ENCODE results near the gene PEX11A.
A peak's percentile ranks its signal among the peaks of the same experiment; 100 is the strongest.

Gene PEX11A

DNA sequence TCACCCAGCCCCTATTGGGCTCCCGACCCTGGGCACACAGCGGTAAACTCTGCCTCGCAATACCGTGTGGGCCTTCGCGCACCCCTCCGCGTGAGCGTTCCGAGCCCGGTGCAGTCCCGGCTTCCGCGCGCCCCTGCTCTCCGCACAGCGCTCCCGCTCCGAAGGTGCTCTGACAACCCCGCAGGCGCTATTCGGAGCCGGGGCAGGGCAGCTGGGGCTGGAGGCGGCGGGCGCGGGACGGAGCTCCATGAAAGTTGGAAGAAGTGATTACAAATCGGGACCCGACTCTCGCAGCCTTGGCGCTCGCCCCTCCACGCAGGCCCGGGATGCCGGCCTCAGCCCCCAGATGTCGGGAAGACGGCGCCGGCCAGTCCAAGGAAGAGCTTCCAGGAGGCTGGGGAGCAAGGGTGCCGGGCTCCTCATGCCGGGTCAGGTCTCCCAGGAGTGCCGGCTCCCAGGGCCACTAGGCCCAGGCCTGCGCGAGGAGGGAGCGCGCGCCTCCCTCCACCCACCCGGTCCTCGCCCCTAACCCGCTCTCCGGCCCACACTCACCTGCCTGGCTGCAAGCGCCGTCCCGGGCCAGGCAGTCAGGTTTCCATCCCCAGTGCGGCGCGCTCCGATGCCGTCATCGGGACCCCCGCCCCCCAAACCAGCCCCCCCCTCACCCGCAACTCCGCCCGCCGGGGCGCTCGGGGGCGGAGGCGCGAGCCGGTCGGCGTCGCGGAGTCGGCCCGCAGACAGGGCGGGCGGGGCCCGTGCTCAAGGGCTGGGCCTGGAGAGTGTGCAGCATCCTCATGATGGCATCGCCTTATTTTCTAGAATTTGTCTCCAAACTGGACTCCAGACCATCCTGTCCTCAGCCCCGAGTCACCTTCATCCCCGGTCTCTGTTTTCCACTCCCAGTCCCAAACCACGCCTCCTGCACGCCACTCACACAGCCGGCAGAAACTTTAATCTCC lies 35.4 kb downstream of the PEX11A start, which contains the start of gene KIF7:
Gene KIF7, minus strand, starts transcription at position 621 of the 959 bp plus-strand sequence. CDS start 2,537 bp downstream, outside the sequence.
- Histone ChIP-seq H4K8ac (ENCODE audit: low read depth, low read length) (peak within 1 kb of the TSS; percentile 43), H3K18ac (ENCODE audit: low read length) (peak within 1 kb of the TSS; percentile 80), H3K27me3 (ENCODE audit: control insufficient read depth in 3 of 3, insufficient read depth in 3 of 3, low read depth in 1 of 3, low read length in 3 of 3) (peaks cover 0 to 6% (median 0%) of the 10 kb centered on the region in 3 experiments), H3K14ac (ENCODE audit: low read length) (peak within 1 kb of the TSS; percentile 56), H3K4me3 (ENCODE audit: low read length in 2 of 2) (peak within 1 kb of the TSS; percentile 90 to 92), H3K27ac (replicated peaks; ENCODE audit: low read length) (no peak within 1 kb of the TSS), H4K91ac (ENCODE audit: low read depth, low read length, poor library complexity) (peak within 1 kb of the TSS; percentile 30), H3K79me1 (ENCODE audit: low read depth, low read length) (peaks cover 16% of the 10 kb centered on the region), H2BK120ac (ENCODE audit: low read depth, low read length) (no peak within 1 kb of the TSS), H2AFZ (ENCODE audit: low read length) (peak within 1 kb of the TSS; percentile 99), H3K23ac (ENCODE audit: low read depth, low read length, poor library complexity) (peak within 1 kb of the TSS; percentile 98), H2BK5ac (ENCODE audit: low read length) (no peak within 1 kb of the TSS), H2BK12ac (ENCODE audit: low read length) (no peak within 1 kb of the TSS), H3K9ac (ENCODE audit: low read depth, low read length, poor library complexity) (peak within 1 kb of the TSS; percentile 96), H3K36me3 (replicated peaks in 1 of 2; ENCODE audit: control insufficient read depth in 2 of 2, insufficient read depth in 2 of 2, low read length in 2 of 2) (peaks cover 7 to 13% of the 10 kb centered on the region in 2 donors), H3K4me1 (ENCODE audit: control insufficient read depth in 2 of 2, insufficient read depth in 1 of 2, low read depth in 1 of 2, low read length in 2 of 2) (peaks cover 2 to 5% of the 10 kb centered on the region in 2 donors), H2BK15ac (ENCODE audit: low read length) (no peak within 1 kb of the TSS), H2AK5ac (ENCODE audit: low read depth, low read length) (peak within 1 kb of the TSS; percentile 56), H3K9me3 (replicated peaks in 1 of 2; ENCODE audit: control insufficient read depth in 2 of 2, insufficient read depth in 1 of 2, low read depth in 1 of 2, low read length in 2 of 2) (no peaks in the 10 kb centered on the region), H3K4me2 (ENCODE audit: insufficient read depth, low read length, poor library complexity, severe bottlenecking) (peak within 1 kb of the TSS; percentile 80), H3K4ac (ENCODE audit: low read length) (no peak within 1 kb of the TSS)
- no CpG with 5 or more reads among the region's 87 CpGs for WGBS, 2 donors (ENCODE audit: extremely low coverage in 2 of 2, insufficient read length in 2 of 2, insufficient replicate concordance in 1 of 2)
- DNase-seq (ENCODE audit: low spot score): peak; percentile 70

DNA sequence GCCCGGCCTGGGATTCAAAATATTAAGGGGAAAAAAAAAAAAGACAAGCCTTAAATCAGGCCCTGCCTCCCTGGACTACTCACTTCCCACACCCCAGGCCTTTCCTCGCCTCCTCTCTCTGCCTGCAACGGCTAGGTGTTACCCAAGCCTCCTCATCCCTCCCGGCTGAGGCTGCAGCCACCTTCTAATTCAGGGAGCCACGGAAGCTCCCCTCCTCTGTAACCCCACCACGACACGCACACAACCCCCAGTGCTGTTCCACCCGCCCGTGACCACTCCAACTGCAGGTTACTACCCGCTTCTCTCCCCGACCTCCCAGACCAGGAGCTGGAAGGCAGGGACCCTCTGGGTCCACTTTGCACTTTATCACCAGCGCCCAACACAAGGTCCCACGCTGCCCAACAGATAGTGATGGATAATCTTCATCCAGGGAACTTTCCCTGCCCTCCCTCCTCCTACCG lies 36.2 kb downstream of the PEX11A start:
- no CpG with 5 or more reads among the region's 14 CpGs for WGBS, 2 donors (ENCODE audit: extremely low coverage in 2 of 2, insufficient read length in 2 of 2, insufficient replicate concordance in 1 of 2)
- no peak overlapping the region for H2BK120ac ChIP-seq (ENCODE audit: low read depth, low read length)
- H4K8ac ChIP-seq (ENCODE audit: low read depth, low read length): no peak overlapping the region
- peaks cover 2 to 5% of the 10 kb centered on the region in 2 donors for H3K4me1 ChIP-seq (ENCODE audit: control insufficient read depth in 2 of 2, insufficient read depth in 1 of 2, low read depth in 1 of 2, low read length in 2 of 2)
- H3K23ac ChIP-seq (ENCODE audit: low read depth, low read length, poor library complexity): peak overlapping the region; percentile 65
- H3K4ac ChIP-seq (ENCODE audit: low read length): no peak overlapping the region
- H3K9me3 ChIP-seq (replicated peaks in 1 of 2; ENCODE audit: control insufficient read depth in 2 of 2, insufficient read depth in 1 of 2, low read depth in 1 of 2, low read length in 2 of 2): no peaks in the 10 kb centered on the region
- H4K91ac ChIP-seq (ENCODE audit: low read depth, low read length, poor library complexity): no peak overlapping the region
- no peak overlapping the region for H3K27ac ChIP-seq (replicated peaks; ENCODE audit: low read length)
- peaks cover 16% of the 10 kb centered on the region for H3K79me1 ChIP-seq (ENCODE audit: low read depth, low read length)
- peak overlapping the region; percentile 56 for H2AK5ac ChIP-seq (ENCODE audit: low read depth, low read length)
- peak overlapping the region; percentile 80 for H3K4me2 ChIP-seq (ENCODE audit: insufficient read depth, low read length, poor library complexity, severe bottlenecking)
- no peak for DNase-seq (ENCODE audit: low spot score)
- H2BK12ac ChIP-seq (ENCODE audit: low read length): no peak overlapping the region
- peak overlapping the region; percentile 90 to 92 for H3K4me3 ChIP-seq (ENCODE audit: low read length in 2 of 2)
- no peak overlapping the region for H2BK5ac ChIP-seq (ENCODE audit: low read length)
- H3K9ac ChIP-seq (ENCODE audit: low read depth, low read length, poor library complexity): peak overlapping the region; percentile 96
- peak overlapping the region; percentile 99 for H2AFZ ChIP-seq (ENCODE audit: low read length)
- peaks cover 11 to 17% of the 10 kb centered on the region in 2 donors for H3K36me3 ChIP-seq (replicated peaks in 1 of 2; ENCODE audit: control insufficient read depth in 2 of 2, insufficient read depth in 2 of 2, low read length in 2 of 2)
- peak overlapping the region; percentile 31 for H3K14ac ChIP-seq (ENCODE audit: low read length)
- peaks cover 0 to 6% (median 0%) of the 10 kb centered on the region in 3 experiments for H3K27me3 ChIP-seq (ENCODE audit: control insufficient read depth in 3 of 3, insufficient read depth in 3 of 3, low read depth in 1 of 3, low read length in 3 of 3)
- no peak overlapping the region for H3K18ac ChIP-seq (ENCODE audit: low read length)
- no peak overlapping the region for H2BK15ac ChIP-seq (ENCODE audit: low read length)

DNA sequence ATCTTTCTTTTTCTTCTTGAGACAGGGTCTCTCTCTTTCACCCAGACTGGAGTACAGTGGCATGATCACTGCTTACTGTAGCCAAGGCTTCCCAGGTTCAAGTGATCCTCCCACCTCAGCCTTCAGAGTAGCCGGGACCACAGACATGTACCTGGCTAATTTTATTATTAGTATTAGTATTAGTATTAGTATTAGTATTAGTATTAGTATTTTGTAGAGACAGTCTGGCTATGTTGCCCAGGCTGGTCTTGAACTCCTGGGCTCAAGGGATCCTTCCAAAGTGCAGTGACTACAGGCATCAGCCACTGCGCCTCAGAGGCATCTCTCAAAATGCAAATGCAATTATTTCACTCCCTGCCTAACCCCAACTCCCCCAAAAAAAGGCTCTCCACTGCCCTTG lies 37.0 kb downstream of the PEX11A start:
- no peak overlapping the region for H3K4me3 ChIP-seq (ENCODE audit: low read length in 2 of 2)
- peaks cover 2 to 5% of the 10 kb centered on the region in 2 donors for H3K4me1 ChIP-seq (ENCODE audit: control insufficient read depth in 2 of 2, insufficient read depth in 1 of 2, low read depth in 1 of 2, low read length in 2 of 2)
- no peak overlapping the region for H2AFZ ChIP-seq (ENCODE audit: low read length)
- H3K4ac ChIP-seq (ENCODE audit: low read length): no peak overlapping the region
- no peaks in the 10 kb centered on the region for H3K9me3 ChIP-seq (replicated peaks in 1 of 2; ENCODE audit: control insufficient read depth in 2 of 2, insufficient read depth in 1 of 2, low read depth in 1 of 2, low read length in 2 of 2)
- H4K91ac ChIP-seq (ENCODE audit: low read depth, low read length, poor library complexity): no peak overlapping the region
- H3K23ac ChIP-seq (ENCODE audit: low read depth, low read length, poor library complexity): no peak overlapping the region
- H2BK5ac ChIP-seq (ENCODE audit: low read length): no peak overlapping the region
- no peak overlapping the region for H3K4me2 ChIP-seq (ENCODE audit: insufficient read depth, low read length, poor library complexity, severe bottlenecking)
- no peak overlapping the region for H4K8ac ChIP-seq (ENCODE audit: low read depth, low read length)
- H2AK5ac ChIP-seq (ENCODE audit: low read depth, low read length): no peak overlapping the region
- DNase-seq (ENCODE audit: low spot score): no peak
- no peak overlapping the region for H3K14ac ChIP-seq (ENCODE audit: low read length)
- H3K9ac ChIP-seq (ENCODE audit: low read depth, low read length, poor library complexity): no peak overlapping the region
- H2BK15ac ChIP-seq (ENCODE audit: low read length): no peak overlapping the region
- peaks cover 15 to 18% of the 10 kb centered on the region in 2 donors for H3K36me3 ChIP-seq (replicated peaks in 1 of 2; ENCODE audit: control insufficient read depth in 2 of 2, insufficient read depth in 2 of 2, low read length in 2 of 2)
- H3K79me1 ChIP-seq (ENCODE audit: low read depth, low read length): peaks cover 18% of the 10 kb centered on the region
- no peak overlapping the region for H2BK12ac ChIP-seq (ENCODE audit: low read length)
- no CpG with 5 or more reads among the region's 2 CpGs for WGBS, 2 donors (ENCODE audit: extremely low coverage in 2 of 2, insufficient read length in 2 of 2, insufficient replicate concordance in 1 of 2)
- peaks cover 0 to 6% (median 0%) of the 10 kb centered on the region in 3 experiments for H3K27me3 ChIP-seq (ENCODE audit: control insufficient read depth in 3 of 3, insufficient read depth in 3 of 3, low read depth in 1 of 3, low read length in 3 of 3)
- no peak overlapping the region for H2BK120ac ChIP-seq (ENCODE audit: low read depth, low read length)
- no peak overlapping the region for H3K27ac ChIP-seq (replicated peaks; ENCODE audit: low read length)
- H3K18ac ChIP-seq (ENCODE audit: low read length): no peak overlapping the region

- WGBS, 2 donors (ENCODE audit: extremely low coverage in 2 of 2, insufficient read length in 2 of 2, insufficient replicate concordance in 1 of 2): no CpG with 5 or more reads among the region's 16 CpGs
These were observed 37.9 kb downstream of the PEX11A start for GRCh38 chr15:89652666-89653065.

More at GRCh38 chr15:89652666-89653065, 37.9 kb downstream of the PEX11A start:
- Histone ChIP-seq H3K4me1 (ENCODE audit: control insufficient read depth in 2 of 2, insufficient read depth in 1 of 2, low read depth in 1 of 2, low read length in 2 of 2) (peaks cover 2 to 5% of the 10 kb centered on the region in 2 donors), H4K8ac (ENCODE audit: low read depth, low read length) (peak overlapping the region; percentile 17), H2BK12ac (ENCODE audit: low read length) (no peak overlapping the region), H3K9me3 (replicated peaks in 1 of 2; ENCODE audit: control insufficient read depth in 2 of 2, insufficient read depth in 1 of 2, low read depth in 1 of 2, low read length in 2 of 2) (no peaks in the 10 kb centered on the region), H3K27ac (replicated peaks; ENCODE audit: low read length) (no peak overlapping the region), H2BK15ac (ENCODE audit: low read length) (no peak overlapping the region), H2BK120ac (ENCODE audit: low read depth, low read length) (no peak overlapping the region), H3K18ac (ENCODE audit: low read length) (no peak overlapping the region), H4K91ac (ENCODE audit: low read depth, low read length, poor library complexity) (no peak overlapping the region), H3K79me1 (ENCODE audit: low read depth, low read length) (peaks cover 18% of the 10 kb centered on the region), H3K27me3 (ENCODE audit: control insufficient read depth in 3 of 3, insufficient read depth in 3 of 3, low read depth in 1 of 3, low read length in 3 of 3) (peaks cover 0 to 6% (median 0%) of the 10 kb centered on the region in 3 experiments), H2BK5ac (ENCODE audit: low read length) (peak overlapping the region; percentile 75), H3K4me3 (ENCODE audit: low read length in 2 of 2) (no peak overlapping the region), H2AK5ac (ENCODE audit: low read depth, low read length) (no peak overlapping the region), H3K14ac (ENCODE audit: low read length) (peak overlapping the region; percentile 71), H3K36me3 (replicated peaks in 1 of 2; ENCODE audit: control insufficient read depth in 2 of 2, insufficient read depth in 2 of 2, low read length in 2 of 2) (peaks cover 16 to 22% of the 10 kb centered on the region in 2 donors), H3K9ac (ENCODE audit: low read depth, low read length, poor library complexity) (peak overlapping the region; percentile 60), H3K4ac (ENCODE audit: low read length) (no peak overlapping the region), H3K4me2 (ENCODE audit: insufficient read depth, low read length, poor library complexity, severe bottlenecking) (no peak overlapping the region), H3K23ac (ENCODE audit: low read depth, low read length, poor library complexity) (no peak overlapping the region), H2AFZ (ENCODE audit: low read length) (no peak overlapping the region)
- DNase-seq (ENCODE audit: low spot score): no peak

All from neuronal stem cell (in vitro differentiated cells).